Gastroesophageal sphincter (tissue), 4 donors: ENCODE measurements around the gene RAMP1. TPM values are rescaled to one million over a fixed set of nuclear protein-coding genes. Genes with fewer than 3 reads are reported as not detected.

ENCODE experiments used
- ATAC-seq: fragments of 150-250 bp; one replicate; pipeline ENCODE4 v1.9.1; 2016; ENCODE audit warnings: mild to moderate bottlenecking, moderate library complexity
- H3K27ac ChIP-seq, 4 donors: fragments of 200-600 bp; sonication (generic) in 3 of 4; 1 replicate in 3 of 4; 2 replicates in 1 of 4; pipeline ENCODE4 v1.5.1; 2016 to 2019
- H3K27me3 ChIP-seq: fragments of 200-600 bp; sonication (generic); one replicate; pipeline ENCODE4 v1.5.1; 2019
- H3K36me3 ChIP-seq, 2 donors: fragments of 200-600 bp; sonication (generic); one replicate each; pipeline ENCODE4 v1.5.1; 2019; ENCODE audit warnings: control low read depth in 1 of 2
- H3K4me1 ChIP-seq, 3 donors: fragments of 200-600 bp; sonication (generic); 1 replicate in 2 of 3; 2 replicates in 1 of 3; pipeline ENCODE4 v1.5.1; 2016 to 2019; ENCODE audit warnings: control low read depth in 2 of 3
- H3K4me3 ChIP-seq, 2 donors: fragments of 200-600 bp; sonication (generic); one replicate each; pipeline ENCODE4 v1.5.1; 2019; ENCODE audit warnings: mild to moderate bottlenecking in 1 of 2, moderate library complexity in 1 of 2
- H3K9me3 ChIP-seq, 3 donors: fragments of 200-600 bp; sonication (generic); one replicate each; pipeline ENCODE4 v1.5.1; 2017 to 2019; ENCODE audit warnings: control low read depth in 2 of 3
- CTCF ChIP-seq, 4 experiments: fragments of 200-600 bp in 2 of 4; fragments of 450-650 bp in 2 of 4; sonication (generic) in 1 of 4; IDR thresholded peaks; one replicate each; pipeline ENCODE4 v1.5.1; 2017 to 2019; ENCODE audit warnings: antibody characterized with exemption in 4 of 4, mild to moderate bottlenecking in 2 of 4, moderate library complexity in 2 of 4
- EP300 ChIP-seq: sonication (generic); formaldehyde crosslinking; IDR thresholded peaks from one replicate; pipeline ENCODE4 v1.6.1; 2017; ENCODE audit warnings: antibody characterized with exemption, mild to moderate bottlenecking
- POLR2A ChIP-seq, 2 donors: fragments of 450-650 bp; IDR thresholded peaks; one replicate each; pipeline ENCODE4 v1.6.1; 2017; ENCODE audit warnings: antibody characterized with exemption in 2 of 2, mild to moderate bottlenecking in 2 of 2, moderate library complexity in 1 of 2
- POLR2AphosphoS5 ChIP-seq: sonication (generic); formaldehyde crosslinking; IDR thresholded peaks from one replicate; pipeline ENCODE4 v1.6.1; 2017; ENCODE audit warnings: antibody characterized with exemption
- WGBS, 2 donors: methylation state at CpG; one replicate each; pipeline ENCODE4 v1.1.5; 2018; ENCODE audit warnings: low coverage in 1 of 2; 5-methylcytosine and 5-hydroxymethylcytosine counted together
- total RNA-seq, 4 donors: library from RNA; depleted of rRNA; stranded (reverse); fragments of >200 nt; gene quantifications; one replicate each; pipeline ENCODE4 v1.1.0, GENCODE V29; 2016

Gene RAMP1
- total RNA-seq, 4 donors from 2014 or later: 213 to 355 (median 286) TPM

- Histone ChIP-seq H3K4me3 (no peak overlapping the region), H3K4me1 (peaks cover 0 to 18% (median under 1%) of the 10 kb centered on the region in 3 donors), H3K9me3 (no peaks in the 10 kb centered on the region), H3K36me3 (peaks cover 0 to 5% of the 10 kb centered on the region in 2 donors), H3K27ac (no peak overlapping the region), H3K27me3 (no peaks in the 10 kb centered on the region)
- WGBS, 2 donors: 86 to 87% methylated on average over 1 to 3 of the region's 5 CpGs
- TF ChIP-seq EP300: no peak
- no peak for TF ChIP-seq CTCF (IDR thresholded peaks at IDR 0.05)
- no peak for TF ChIP-seq POLR2AphosphoS5
- ATAC-seq: no peak
Measured at GRCh38 chr2:237917696-237918374, 58.4 kb downstream of the RAMP1 start.

- no peaks in the 10 kb centered on the region for H3K9me3 ChIP-seq
- no peaks in the 10 kb centered on the region for H3K27me3 ChIP-seq
- ATAC-seq: no peak
- no peak overlapping the region for H3K4me3 ChIP-seq
- no CpG with 5 or more reads among the region's 6 CpGs for WGBS, 2 donors
- H3K27ac ChIP-seq: peak overlapping the region in 3 of 4 donors; percentile 9 to 58 (median 44)
- no peaks in the 10 kb centered on the region for H3K36me3 ChIP-seq
- TF ChIP-seq POLR2AphosphoS5 (no peak), POLR2A (IDR thresholded peaks at IDR 0.05) (no peak), CTCF (IDR thresholded peaks at IDR 0.05) (no peak), EP300 (no peak)
- peaks cover 0 to 33% (median 6%) of the 10 kb centered on the region in 3 donors for H3K4me1 ChIP-seq
Measured at GRCh38 chr2:237919593-237919992, 60.2 kb downstream of the RAMP1 start.

- H3K27me3 ChIP-seq: no peaks in the 10 kb centered on the region
- no peak for TF ChIP-seq EP300
- no peaks in the 10 kb centered on the region for H3K36me3 ChIP-seq
- ATAC-seq: no peak
- H3K4me1 ChIP-seq: peaks cover 0 to 33% (median 6%) of the 10 kb centered on the region in 3 donors
- no peak overlapping the region for H3K4me3 ChIP-seq
- H3K9me3 ChIP-seq: no peaks in the 10 kb centered on the region
- 80 to 85% methylated on average over 1 to 12 of the region's 14 CpGs for WGBS, 2 donors
- peak overlapping the region in 2 of 4 donors; percentile 17 to 77 for H3K27ac ChIP-seq
Measured at GRCh38 chr2:237920673-237921072, 61.2 kb downstream of the RAMP1 start.

- no peaks in the 10 kb centered on the region for H3K27me3 ChIP-seq
- H3K9me3 ChIP-seq: no peaks in the 10 kb centered on the region
- H3K27ac ChIP-seq: peak overlapping the region in 3 of 4 donors; percentile 76 to 83 (median 77)
- ATAC-seq: no peak
- WGBS, 2 donors: 92 to 100% methylated on average over 2 to 9 of the region's 10 CpGs
- no peak overlapping the region for H3K4me3 ChIP-seq
- TF ChIP-seq EP300: no peak
- no peak for TF ChIP-seq POLR2A (IDR thresholded peaks at IDR 0.05)
- no peak for TF ChIP-seq POLR2AphosphoS5
- no peak for TF ChIP-seq CTCF (IDR thresholded peaks at IDR 0.05)
- no peaks in the 10 kb centered on the region for H3K36me3 ChIP-seq
- H3K4me1 ChIP-seq: peaks cover 0 to 33% (median 6%) of the 10 kb centered on the region in 3 donors
Measured at GRCh38 chr2:237921967-237922492, 62.6 kb downstream of the RAMP1 start.

DNA sequence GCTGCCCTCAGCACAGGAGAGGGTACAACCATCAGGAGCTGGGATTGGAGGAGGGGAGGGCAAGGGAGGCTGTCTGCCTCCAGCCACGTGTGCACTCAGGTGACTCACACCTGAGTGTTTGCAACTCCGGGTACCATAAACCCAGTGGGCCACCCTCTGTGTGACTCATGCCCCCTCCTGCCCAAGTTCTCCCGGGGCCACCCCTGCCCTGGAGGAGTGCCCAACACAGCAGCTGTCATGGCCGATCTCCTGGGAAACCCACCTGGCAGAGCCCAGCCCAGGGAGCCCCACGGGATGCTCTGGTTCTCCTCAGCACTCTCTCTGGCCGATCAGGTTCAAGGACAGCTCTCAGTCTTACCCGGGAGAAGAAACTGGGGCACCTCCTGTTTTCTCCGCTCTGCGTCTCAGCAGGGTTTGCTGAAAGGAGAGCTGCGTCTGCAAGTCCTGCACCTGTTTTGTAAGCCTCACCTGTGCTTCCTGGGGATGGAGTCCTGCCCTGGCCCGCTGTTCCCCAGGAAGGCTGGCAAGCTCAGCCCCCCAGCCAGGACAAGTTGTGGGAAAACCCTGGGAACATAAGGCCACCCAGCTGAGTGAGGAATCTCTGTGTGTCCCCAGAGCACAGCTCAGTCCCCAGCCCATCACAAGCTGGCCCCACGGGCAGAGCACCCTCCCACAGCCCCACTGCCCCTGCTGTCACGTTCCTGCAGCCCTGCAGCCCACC, 63.4 kb downstream of the RAMP1 start:
- WGBS, 2 donors: 19 to 53% methylated on average over 2 to 3 of the region's 13 CpGs

More for the DNA sequence above, 63.4 kb downstream of the RAMP1 start:
- ATAC-seq: no peak
- peak overlapping the region in 1 of 2 donors; percentile 45 for H3K4me3 ChIP-seq
- H3K27me3 ChIP-seq: no peaks in the 10 kb centered on the region
- H3K9me3 ChIP-seq: no peaks in the 10 kb centered on the region
- H3K4me1 ChIP-seq: peaks cover 0 to 33% (median 6%) of the 10 kb centered on the region in 3 donors
- H3K36me3 ChIP-seq: no peaks in the 10 kb centered on the region
- TF ChIP-seq POLR2AphosphoS5 (peak; percentile 5), EP300 (no peak)
- H3K27ac ChIP-seq: peak overlapping the region; percentile 13 to 83 (median 76)
